Adrenal gland (tissue), 12 donors: ENCODE data around the gene PLAAT2. TPM values are rescaled to one million over a fixed set of nuclear protein-coding genes. Genes with fewer than 3 reads are reported as not detected.
"Not testable (repeated sequence)": the region's sequence is repeated elsewhere in the genome, so short reads cannot be mapped to it uniquely, and the experiment has no call there.

Source experiments
- DNase-seq, 7 donors: peaks; one replicate each; pipeline ENCODE4 v3.0.0-alpha.2; 2019 to 2020
- H3K27ac ChIP-seq, 5 donors: fragments of 200-600 bp; sonication (generic) in 4 of 5; 1 replicate in 3 of 5; 2 replicates in 2 of 5; pipeline versions ENCODE4 v1.5.1 to v1.8.0; 2016 to 2020; ENCODE audit warnings: mild to moderate bottlenecking in 1 of 5
- H3K27me3 ChIP-seq: fragments of 200-600 bp; 2 replicates; pipeline ENCODE4 v1.8.0; 2021
- H3K36me3 ChIP-seq, 2 donors: fragments of 200-600 bp; replicated peaks in 1 of 2; 1 replicate in 1 of 2; 2 replicates in 1 of 2; pipeline versions ENCODE4 v1.5.1 to v1.8.0; 2018 to 2022
- H3K4me1 ChIP-seq, 2 donors: fragments of 200-600 bp; replicated peaks in 1 of 2; 1 replicate in 1 of 2; 2 replicates in 1 of 2; pipeline versions ENCODE4 v1.5.1 to v1.8.0; 2018 to 2021
- H3K4me3 ChIP-seq, 4 donors: fragments of 200-600 bp; sonication (generic) in 3 of 4; one replicate each; pipeline ENCODE4 v1.5.1; 2016 to 2018
- H3K9me3 ChIP-seq, 3 donors: fragments of 200-600 bp; sonication (generic) in 1 of 3; replicated peaks in 1 of 3; 1 replicate in 2 of 3; 2 replicates in 1 of 3; pipeline versions ENCODE4 v1.5.1 to v1.8.0; 2016 to 2021
- POLR2A ChIP-seq, 2 donors: fragments of 450-650 bp; IDR thresholded peaks; one replicate each; pipeline ENCODE4 v1.6.1; 2017; ENCODE audit warnings: antibody characterized with exemption in 2 of 2, mild to moderate bottlenecking in 2 of 2, moderate library complexity in 1 of 2
- WGBS, 4 donors: extraction: QIAGEN DNeasy Blood & Tissue Kit in 2 of 4; methylation state at CpG; one replicate each; pipeline versions ENCODE4 v1.1.5 to v1.1.7; 2013 to 2017; 5-methylcytosine and 5-hydroxymethylcytosine counted together
- intact Hi-C, 2 donors: fragments of 100-400 bp; cut with DNase I; formaldehyde crosslinking; loops; one replicate each; pipeline versions ENCODE4 v1.14.1 to v1.15.0; 2022 to 2023
- polyA plus RNA-seq, 3 donors: library from polyadenylated mRNA; stranded (reverse); fragments of 200-250 nt in 2 of 3; fragments of 350-450 nt in 1 of 3; fragmentation: Illumina TruSeq in 1 of 3; extraction: RNeasy Lipid Tissue Mini Kit (QIAGEN cat#74804) in 1 of 3; gene quantifications; one replicate each; pipeline ENCODE4 v1.2.3, GENCODE V29; 2013 to 2014
- total RNA-seq, 9 donors: library from RNA; depleted of rRNA in 4 of 9; stranded (reverse); fragments of >200 nt in 4 of 9; fragments of 120-200 nt in 1 of 9; fragmentation: NEBNext Ultra II Directional in 1 of 9; extraction: Animal tissue kit (Norgen Biotek cat#: 25700) in 1 of 9; gene quantifications; one replicate each; pipeline versions ENCODE4 v1.1.0 to v1.2.4, GENCODE V29; 2013 to 2023
- TF ChIP-seq, protein P1 (sequence below), 6 experiments: fragments of 450-650 bp in 4 of 6; fragments of 200-600 bp in 2 of 6; sonication (generic) in 1 of 6; IDR thresholded peaks; 1 replicate in 5 of 6; 2 replicates in 1 of 6; pipeline versions ENCODE4 v1.5.1 to v1.8.0; 2016 to 2021; ENCODE audit warnings: antibody characterized with exemption in 6 of 6, mild to moderate bottlenecking in 2 of 6, moderate library complexity in 1 of 6
- donor health status: healthy with polysubstance abuse.
- donor health status: Bipolar disorder and iron deficiency.
- donor health status: DM: yes; HTN: yes; CAD: no.
- donor health status: DM: no; HTN: no; CAD: no.
- donor health status: DM: no; HTN: no; CAD: no.
- donor health status: DM: yes; HTN: yes; CAD: no.

The PLAAT2 gene
- total and polyA plus RNA-seq, 12 donors: 0.17 to 0.30 TPM; not detected in 10

DNA sequence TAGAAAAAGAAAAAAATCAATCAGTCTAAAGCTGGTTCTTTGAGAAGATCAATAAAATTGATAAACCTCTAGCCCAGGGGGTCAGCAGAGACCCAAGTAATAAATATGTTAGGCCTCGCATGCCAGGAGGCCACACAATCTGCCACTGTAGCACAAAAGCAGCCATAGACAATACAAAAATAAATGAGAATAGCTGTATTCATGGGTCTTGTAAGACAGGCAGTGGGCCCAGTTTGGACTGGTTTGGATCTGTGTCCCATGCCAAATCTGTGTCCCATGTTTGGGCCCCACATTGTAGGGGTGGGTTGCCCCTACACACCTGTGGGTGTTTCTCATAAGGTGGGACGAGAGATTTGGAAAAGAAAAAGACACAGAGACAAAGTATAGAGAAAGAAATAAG, 33.2 kb downstream of the PLAAT2 start:
- DNase-seq: no peak
- 69 to 94% (median 75%) methylated on average over 2 of the region's 2 CpGs for WGBS, 4 donors
- intact Hi-C loops: no loop called here
- H3K36me3 ChIP-seq: no peaks in the 10 kb centered on the region
- no peaks in the 10 kb centered on the region for H3K4me1 ChIP-seq
- no peak for TF ChIP-seq POLR2A (IDR thresholded peaks at IDR 0.05)
- TF ChIP-seq, protein P1, sequence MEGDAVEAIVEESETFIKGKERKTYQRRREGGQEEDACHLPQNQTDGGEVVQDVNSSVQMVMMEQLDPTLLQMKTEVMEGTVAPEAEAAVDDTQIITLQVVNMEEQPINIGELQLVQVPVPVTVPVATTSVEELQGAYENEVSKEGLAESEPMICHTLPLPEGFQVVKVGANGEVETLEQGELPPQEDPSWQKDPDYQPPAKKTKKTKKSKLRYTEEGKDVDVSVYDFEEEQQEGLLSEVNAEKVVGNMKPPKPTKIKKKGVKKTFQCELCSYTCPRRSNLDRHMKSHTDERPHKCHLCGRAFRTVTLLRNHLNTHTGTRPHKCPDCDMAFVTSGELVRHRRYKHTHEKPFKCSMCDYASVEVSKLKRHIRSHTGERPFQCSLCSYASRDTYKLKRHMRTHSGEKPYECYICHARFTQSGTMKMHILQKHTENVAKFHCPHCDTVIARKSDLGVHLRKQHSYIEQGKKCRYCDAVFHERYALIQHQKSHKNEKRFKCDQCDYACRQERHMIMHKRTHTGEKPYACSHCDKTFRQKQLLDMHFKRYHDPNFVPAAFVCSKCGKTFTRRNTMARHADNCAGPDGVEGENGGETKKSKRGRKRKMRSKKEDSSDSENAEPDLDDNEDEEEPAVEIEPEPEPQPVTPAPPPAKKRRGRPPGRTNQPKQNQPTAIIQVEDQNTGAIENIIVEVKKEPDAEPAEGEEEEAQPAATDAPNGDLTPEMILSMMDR (IDR thresholded peaks at IDR 0.05): no peak
- H3K4me3 ChIP-seq: no peak overlapping the region
- H3K27ac ChIP-seq: no peak overlapping the region
- H3K9me3 ChIP-seq: no peaks in the 10 kb centered on the region
- H3K27me3 ChIP-seq: no peaks in the 10 kb centered on the region

DNA sequence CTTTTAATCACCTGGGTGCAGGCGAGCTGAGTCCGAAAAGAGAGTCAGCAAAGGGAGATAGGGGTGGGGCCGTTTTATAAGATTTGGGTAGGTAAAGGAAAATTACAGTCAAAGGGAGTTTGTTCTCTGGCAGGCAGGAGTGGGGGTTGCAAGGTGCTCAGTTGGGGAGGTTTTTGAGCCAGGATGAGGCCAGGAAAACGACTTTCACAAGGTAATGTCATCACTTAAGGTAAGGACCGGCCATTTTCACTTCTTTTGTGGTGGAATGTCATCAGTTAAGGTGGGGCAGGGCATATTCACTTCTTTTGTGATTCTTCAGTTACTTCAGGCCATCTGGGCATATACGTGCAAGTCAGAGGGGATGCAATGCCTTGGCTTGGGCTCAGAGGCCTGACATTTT, 33.8 kb downstream of the PLAAT2 start:
- H3K4me3 ChIP-seq, H3K27me3 ChIP-seq, H3K4me1 ChIP-seq, H3K36me3 ChIP-seq, DNase-seq, H3K9me3 ChIP-seq, H3K27ac ChIP-seq, intact Hi-C loops: not testable (repeated sequence)
- WGBS, 4 donors: 70 to 76% (median 73%) methylated on average over 6 of the region's 6 CpGs

DNA sequence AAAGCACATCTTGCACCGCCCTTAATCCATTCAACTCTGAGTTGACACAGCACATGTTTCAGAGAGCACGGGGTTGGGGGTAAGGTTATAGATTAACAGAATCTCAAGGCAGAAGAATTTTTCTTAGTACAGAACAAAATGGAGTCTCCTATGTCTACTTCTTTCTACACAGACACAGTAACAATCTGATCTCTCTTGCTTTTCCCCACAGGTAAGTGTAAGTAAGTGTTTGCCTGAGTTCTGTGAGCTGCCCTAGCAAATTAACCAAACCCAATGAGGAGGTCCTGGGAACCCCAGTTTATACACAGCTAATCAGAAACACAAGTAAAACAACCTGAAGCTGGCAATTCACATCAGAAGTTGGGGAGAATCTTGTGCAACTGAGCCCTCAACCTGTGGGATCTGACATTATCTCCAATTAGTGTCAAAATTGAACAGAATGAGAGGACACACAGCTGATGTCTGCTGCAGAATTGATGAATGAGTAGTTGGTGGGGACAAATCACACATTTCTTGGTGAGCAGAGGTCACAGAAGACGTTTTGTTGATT, 34.4 kb downstream of the PLAAT2 start:
- intact Hi-C loops: not testable (repeated sequence)

DNA sequence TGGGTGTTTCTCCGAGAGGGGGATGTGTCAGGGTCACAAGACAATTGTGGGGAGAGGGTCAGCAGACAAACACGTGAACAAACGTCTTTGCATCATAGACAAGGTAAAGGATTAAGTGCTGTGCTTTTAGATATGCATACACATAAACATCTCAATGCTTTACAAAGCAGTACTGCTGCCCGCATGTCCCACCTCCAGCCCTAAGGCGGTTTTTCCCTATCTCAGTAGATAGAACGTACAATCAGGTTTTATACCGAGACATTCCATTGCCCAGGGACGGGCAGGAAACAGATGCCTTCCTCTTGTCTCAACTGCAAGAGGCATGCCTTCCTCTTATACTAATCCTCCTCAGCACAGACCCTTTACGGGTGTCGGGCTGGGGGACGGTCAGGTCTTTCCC, 35.0 kb downstream of the PLAAT2 start:
- H3K27ac ChIP-seq, H3K4me3 ChIP-seq, H3K9me3 ChIP-seq, DNase-seq, H3K4me1 ChIP-seq, intact Hi-C loops, H3K36me3 ChIP-seq, H3K27me3 ChIP-seq: not testable (repeated sequence)
- 35 to 45% (median 45%) methylated on average over 5 to 8 of the region's 11 CpGs for WGBS, 4 donors

More for the DNA sequence above, 34.4 kb downstream of the PLAAT2 start:
- 44 to 81% (median 74%) methylated on average over 1 to 2 of the region's 3 CpGs for WGBS, 4 donors
- not testable (repeated sequence) for H3K27me3 ChIP-seq, H3K27ac ChIP-seq, DNase-seq, H3K36me3 ChIP-seq, H3K4me1 ChIP-seq, H3K4me3 ChIP-seq, H3K9me3 ChIP-seq

DNA sequence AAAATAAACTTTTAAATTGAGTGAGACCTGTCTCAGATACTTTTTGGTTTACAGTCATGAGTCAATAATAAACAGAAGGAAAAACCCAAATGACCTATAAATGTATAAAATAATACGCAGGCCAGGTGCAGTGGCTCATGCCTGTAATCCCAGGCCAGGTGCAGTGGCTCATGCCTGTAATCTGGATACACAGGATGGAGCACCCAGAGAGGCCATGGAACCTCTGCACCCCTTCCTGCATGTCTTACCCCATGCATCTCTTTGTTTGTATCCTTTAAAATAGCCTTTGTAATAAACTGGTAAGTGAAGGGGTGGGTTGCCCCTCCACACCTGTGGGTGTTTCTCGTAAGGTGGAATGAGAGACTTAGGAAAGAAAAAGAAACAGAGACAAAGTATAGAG, 35.5 kb downstream of the PLAAT2 start:
- intact Hi-C loops: no loop called here
- Histone ChIP-seq H3K27me3 (no peaks in the 10 kb centered on the region), H3K4me3 (no peak overlapping the region), H3K9me3 (no peaks in the 10 kb centered on the region), H3K36me3 (no peaks in the 10 kb centered on the region), H3K27ac (no peak overlapping the region), H3K4me1 (no peaks in the 10 kb centered on the region)
- no peak for DNase-seq
- 67 to 81% (median 74%) methylated on average over 2 of the region's 2 CpGs for WGBS, 4 donors
- no peak for TF ChIP-seq POLR2A (IDR thresholded peaks at IDR 0.05)
- TF ChIP-seq, protein P1 (IDR thresholded peaks at IDR 0.05): no peak

DNA sequence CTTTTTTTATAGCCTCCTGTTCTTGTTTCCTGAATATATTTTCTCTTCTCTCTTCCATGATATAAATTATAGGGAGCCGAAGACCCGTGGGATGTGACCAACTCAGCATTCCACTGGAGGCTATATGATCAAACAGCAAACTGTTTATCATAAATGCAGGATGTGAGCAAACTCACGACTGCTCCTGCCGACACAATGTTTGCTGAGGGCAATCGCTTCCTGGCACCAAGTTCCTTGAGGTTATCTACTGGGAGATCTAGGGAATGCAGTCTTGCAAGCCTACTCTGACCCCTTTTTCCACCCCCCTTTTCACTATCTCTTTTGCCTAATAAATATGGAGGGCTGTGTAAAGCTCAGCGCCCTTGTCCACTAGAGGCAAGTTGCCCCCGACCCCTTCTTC, 40.0 kb downstream of the PLAAT2 start:
- TF ChIP-seq POLR2A (IDR thresholded peaks at IDR 0.05): no peak
- TF ChIP-seq, protein P1 (IDR thresholded peaks at IDR 0.05): no peak
- H3K4me3 ChIP-seq: no peak overlapping the region
- intact Hi-C loops: no loop called here
- H3K4me1 ChIP-seq: no peaks in the 10 kb centered on the region
- H3K36me3 ChIP-seq: no peaks in the 10 kb centered on the region
- WGBS, 4 donors: 76 to 88% (median 82%) methylated on average over 7 of the region's 7 CpGs
- H3K27ac ChIP-seq: no peak overlapping the region
- no peaks in the 10 kb centered on the region for H3K9me3 ChIP-seq
- DNase-seq: no peak
- H3K27me3 ChIP-seq: no peaks in the 10 kb centered on the region
